Vagina (tissue), 2 donors: Measurements from ENCODE around the gene FSTL4.

ENCODE experiments used
- POLR2A ChIP-seq, 2 donors: fragments of 450-650 bp; IDR thresholded peaks; one replicate each; pipeline ENCODE4 v1.6.1; 2017; ENCODE audit warnings: antibody characterized with exemption in 2 of 2, mild to moderate bottlenecking in 2 of 2, moderate library complexity in 2 of 2
- POLR2AphosphoS5 ChIP-seq, 2 donors: sonication (generic); formaldehyde crosslinking; IDR thresholded peaks; one replicate each; pipeline ENCODE4 v1.9.0; 2017; ENCODE audit warnings: antibody characterized with exemption in 2 of 2, mild to moderate bottlenecking in 2 of 2, low read depth in 1 of 2; ENCODE audit not compliant: insufficient read depth in 1 of 2
- TF ChIP-seq, protein P1 (sequence below), 3 experiments: fragments of 450-650 bp in 2 of 3; fragments of 200-600 bp in 1 of 3; sonication (generic) in 1 of 3; IDR thresholded peaks; one replicate each; pipeline ENCODE4 v1.5.1; 2017 to 2019; ENCODE audit warnings: antibody characterized with exemption in 3 of 3, mild to moderate bottlenecking in 2 of 3, moderate library complexity in 2 of 3

DNA sequence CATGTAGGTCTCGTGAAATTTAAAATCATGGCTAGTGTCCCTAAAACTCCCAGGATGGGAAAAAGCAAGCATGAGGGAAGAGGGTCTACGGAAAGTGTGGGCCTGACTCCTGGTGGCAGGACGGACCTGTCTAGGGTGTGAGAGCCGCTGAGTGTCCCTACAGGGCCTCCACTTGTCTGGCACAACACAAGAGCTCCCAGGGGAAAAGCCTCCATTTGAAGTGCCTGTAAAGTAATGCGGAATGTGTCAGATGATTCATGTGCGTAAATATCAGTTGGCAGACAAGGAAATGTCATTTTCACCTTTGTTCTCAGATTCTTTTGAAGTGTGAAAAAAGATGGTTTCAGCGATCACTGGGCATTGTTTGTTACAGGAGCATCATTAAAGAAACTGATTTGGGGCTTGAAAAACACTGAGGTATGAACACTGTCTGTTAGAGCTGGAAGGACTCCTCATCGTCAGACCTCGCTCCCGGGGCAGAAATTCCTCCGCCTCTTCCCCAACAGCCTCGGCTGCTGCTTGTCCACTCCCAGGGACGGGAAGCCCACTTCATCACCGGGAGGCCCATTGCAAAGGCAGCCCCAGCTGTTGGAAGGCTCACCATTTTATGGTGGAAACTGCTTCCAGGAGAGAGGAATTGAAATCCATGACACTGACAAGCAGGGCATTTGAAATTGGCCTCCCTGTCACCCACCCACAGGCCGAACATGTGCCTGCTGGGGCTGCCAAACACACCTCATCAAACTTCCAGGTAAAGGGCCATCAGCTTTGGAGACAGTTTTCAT lies 240.8 kb downstream of the FSTL4 start:
- TF ChIP-seq POLR2A (IDR thresholded peaks at IDR 0.05) (no peak), POLR2AphosphoS5 (IDR thresholded peaks at IDR 0.05; ENCODE audit: insufficient read depth in 1 of 2, low read depth in 1 of 2) (no peak)
- TF ChIP-seq, protein P1, sequence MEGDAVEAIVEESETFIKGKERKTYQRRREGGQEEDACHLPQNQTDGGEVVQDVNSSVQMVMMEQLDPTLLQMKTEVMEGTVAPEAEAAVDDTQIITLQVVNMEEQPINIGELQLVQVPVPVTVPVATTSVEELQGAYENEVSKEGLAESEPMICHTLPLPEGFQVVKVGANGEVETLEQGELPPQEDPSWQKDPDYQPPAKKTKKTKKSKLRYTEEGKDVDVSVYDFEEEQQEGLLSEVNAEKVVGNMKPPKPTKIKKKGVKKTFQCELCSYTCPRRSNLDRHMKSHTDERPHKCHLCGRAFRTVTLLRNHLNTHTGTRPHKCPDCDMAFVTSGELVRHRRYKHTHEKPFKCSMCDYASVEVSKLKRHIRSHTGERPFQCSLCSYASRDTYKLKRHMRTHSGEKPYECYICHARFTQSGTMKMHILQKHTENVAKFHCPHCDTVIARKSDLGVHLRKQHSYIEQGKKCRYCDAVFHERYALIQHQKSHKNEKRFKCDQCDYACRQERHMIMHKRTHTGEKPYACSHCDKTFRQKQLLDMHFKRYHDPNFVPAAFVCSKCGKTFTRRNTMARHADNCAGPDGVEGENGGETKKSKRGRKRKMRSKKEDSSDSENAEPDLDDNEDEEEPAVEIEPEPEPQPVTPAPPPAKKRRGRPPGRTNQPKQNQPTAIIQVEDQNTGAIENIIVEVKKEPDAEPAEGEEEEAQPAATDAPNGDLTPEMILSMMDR (IDR thresholded peaks at IDR 0.05), result no peak
